Effector memory CD8-positive, alpha-beta T cell (primary cell): ENCODE results near the gene COQ4.
A peak's percentile ranks its signal among the peaks of the same experiment; 100 is the strongest.
"Not testable (repeated sequence)": the region's sequence is repeated elsewhere in the genome, so short reads cannot be mapped to it uniquely, and the experiment has no call there.

ENCODE experiments used
- ATAC-seq: fragments of 150-1000 bp; cut with Tn5 transposase; replicated peaks from 2 replicates; pipeline ENCODE4 v1.10.0; 2021; ENCODE audit warnings: mild to moderate bottlenecking, moderate library complexity
- DNase-seq, 3 experiments: peaks; one replicate each; pipeline ENCODE4 v3.0.0; 2021
- H3K27ac Mint-ChIP-seq, 2 donors: one replicate each; pipeline ENCODE4 v1.8.0; 2022; ENCODE audit warnings: mild to moderate bottlenecking in 2 of 2, mixed read lengths in 2 of 2, moderate library complexity in 2 of 2
- H3K27me3 Mint-ChIP-seq, 2 donors: one replicate each; pipeline ENCODE4 v1.8.0; 2022; ENCODE audit warnings: mixed read lengths in 2 of 2
- H3K36me3 Mint-ChIP-seq: one replicate; pipeline ENCODE4 v1.8.0; 2022; ENCODE audit warnings: mild to moderate bottlenecking, moderate library complexity, mixed read lengths; ENCODE audit not compliant: insufficient read depth
- H3K4me1 Mint-ChIP-seq, 2 donors: one replicate each; pipeline ENCODE4 v1.8.0; 2022; ENCODE audit warnings: low read depth in 2 of 2, mixed read lengths in 2 of 2
- H3K4me3 Mint-ChIP-seq, 2 donors: one replicate each; pipeline ENCODE4 v1.8.0; 2022; ENCODE audit warnings: mild to moderate bottlenecking in 2 of 2, mixed read lengths in 2 of 2, moderate library complexity in 2 of 2
- H3K9me3 Mint-ChIP-seq, 2 donors: one replicate each; pipeline ENCODE4 v1.8.0; 2022; ENCODE audit warnings: mixed read lengths in 2 of 2

Gene COQ4

DNA sequence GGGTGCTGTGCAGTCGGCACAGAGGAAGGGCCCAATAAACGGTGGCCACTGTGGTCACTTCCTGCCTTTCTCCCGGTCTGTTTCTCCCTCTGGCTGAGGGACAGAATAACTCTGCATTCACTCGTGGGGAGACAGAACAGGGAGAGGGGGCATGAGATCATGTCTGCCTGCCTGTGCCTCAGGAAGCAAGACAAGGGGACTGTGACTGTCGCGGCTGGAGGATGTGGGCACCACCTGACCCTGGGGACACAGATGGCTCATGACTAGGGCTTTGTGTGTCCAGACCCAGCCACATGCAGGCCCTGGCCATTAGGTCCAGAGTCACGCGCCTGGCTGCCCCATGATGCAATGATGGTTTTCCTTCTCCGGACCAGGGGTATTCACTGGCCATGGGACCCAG lies 6.2 kb upstream of the COQ4 start:
- peak overlapping the region in 1 of 2 donors; percentile 39 for H3K27ac Mint-ChIP-seq
- ATAC-seq (no peak), DNase-seq (no peak)
- H3K9me3 Mint-ChIP-seq = no peaks in the 10 kb centered on the region
- H3K36me3 Mint-ChIP-seq = peaks cover 49% of the 10 kb centered on the region
- no peak overlapping the region for H3K4me3 Mint-ChIP-seq
- no peaks in the 10 kb centered on the region for H3K27me3 Mint-ChIP-seq
- no peaks in the 10 kb centered on the region for H3K4me1 Mint-ChIP-seq

DNA sequence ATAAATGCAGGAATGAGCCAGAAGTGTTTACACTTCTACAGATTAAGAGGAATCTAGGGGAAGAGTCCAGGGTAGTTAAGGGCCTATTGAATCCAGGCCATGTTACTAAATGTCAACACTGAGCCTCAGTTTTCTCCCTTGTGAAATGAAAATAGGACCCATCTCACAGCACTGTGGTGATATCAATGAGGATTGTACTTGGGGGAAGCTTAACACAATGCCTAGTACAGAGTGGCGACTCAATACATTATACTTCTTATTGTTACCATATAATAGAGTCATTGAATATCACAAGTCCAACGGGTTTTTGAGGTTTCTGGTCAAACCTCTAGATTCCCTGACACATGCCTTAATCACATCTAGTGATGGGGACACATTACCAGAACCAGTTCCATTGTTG lies 5.0 kb upstream of the COQ4 start:
- DNase-seq = no peak
- Mint-ChIP-seq H3K4me1 (peaks cover 0 to 4% of the 10 kb centered on the region in 2 donors), H3K27me3 (no peaks in the 10 kb centered on the region), H3K9me3 (no peaks in the 10 kb centered on the region), H3K27ac (peak overlapping the region in 1 of 2 donors; percentile 39), H3K4me3 (no peak overlapping the region), H3K36me3 (peaks cover 45% of the 10 kb centered on the region)
- ATAC-seq = no peak

- peak overlapping the region; percentile 91 to 95 for H3K4me3 Mint-ChIP-seq
- H3K27ac Mint-ChIP-seq = peak overlapping the region; percentile 95 to 96
- peaks cover 37% of the 10 kb centered on the region for H3K36me3 Mint-ChIP-seq
- no peaks in the 10 kb centered on the region for H3K27me3 Mint-ChIP-seq
- DNase-seq = no peak
- H3K4me1 Mint-ChIP-seq = peaks cover 17% of the 10 kb centered on the region in 2 donors
- ATAC-seq = no peak
- H3K9me3 Mint-ChIP-seq = no peaks in the 10 kb centered on the region
Measured at GRCh38 chr9:128321343-128321742, 1.3 kb upstream of the COQ4 start.

- Mint-ChIP-seq H3K4me1 (peaks cover 17% of the 10 kb centered on the region in 2 donors), H3K27me3 (no peaks in the 10 kb centered on the region), H3K36me3 (peaks cover 31% of the 10 kb centered on the region), H3K27ac (peak overlapping the region; percentile 95 to 96), H3K4me3 (peak overlapping the region; percentile 91 to 95), H3K9me3 (no peaks in the 10 kb centered on the region)
- ATAC-seq = no peak
- DNase-seq = no peak
Measured at GRCh38 chr9:128321879-128322403, 698 bp upstream of the COQ4 start.

DNA sequence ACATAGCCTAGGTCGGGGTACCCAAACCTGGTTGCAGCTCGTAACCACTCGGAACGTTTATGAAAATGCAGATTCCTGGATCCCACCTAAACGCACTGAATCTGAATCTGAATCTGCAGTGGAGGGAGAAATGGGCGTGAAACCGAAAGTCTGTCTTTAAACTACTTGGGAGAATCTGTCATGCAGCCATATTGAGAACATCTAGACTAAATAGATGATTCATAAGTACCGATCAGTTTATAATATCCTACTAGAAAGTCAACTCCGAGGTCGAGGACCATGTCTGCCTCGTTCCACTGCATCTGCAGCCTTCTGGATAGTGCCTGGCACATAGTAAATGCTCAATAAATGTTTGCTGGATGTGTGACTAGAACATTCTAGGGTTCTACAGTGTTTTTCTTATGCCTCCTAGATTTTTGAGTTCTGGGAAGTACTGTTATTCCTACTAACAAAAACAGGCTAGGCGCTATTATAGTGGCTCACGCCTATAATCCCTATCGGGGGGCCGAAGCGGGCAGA lies 632 bp downstream of the COQ4 start:
- DNase-seq (no peak), ATAC-seq (peak; percentile 2)
- H3K27ac Mint-ChIP-seq = peak overlapping the region; percentile 95 to 96
- peaks cover 24% of the 10 kb centered on the region for H3K36me3 Mint-ChIP-seq
- H3K4me1 Mint-ChIP-seq = peaks cover 17% of the 10 kb centered on the region in 2 donors
- H3K4me3 Mint-ChIP-seq = peak overlapping the region; percentile 91 to 95
- no peaks in the 10 kb centered on the region for H3K9me3 Mint-ChIP-seq
- H3K27me3 Mint-ChIP-seq = no peaks in the 10 kb centered on the region

DNA sequence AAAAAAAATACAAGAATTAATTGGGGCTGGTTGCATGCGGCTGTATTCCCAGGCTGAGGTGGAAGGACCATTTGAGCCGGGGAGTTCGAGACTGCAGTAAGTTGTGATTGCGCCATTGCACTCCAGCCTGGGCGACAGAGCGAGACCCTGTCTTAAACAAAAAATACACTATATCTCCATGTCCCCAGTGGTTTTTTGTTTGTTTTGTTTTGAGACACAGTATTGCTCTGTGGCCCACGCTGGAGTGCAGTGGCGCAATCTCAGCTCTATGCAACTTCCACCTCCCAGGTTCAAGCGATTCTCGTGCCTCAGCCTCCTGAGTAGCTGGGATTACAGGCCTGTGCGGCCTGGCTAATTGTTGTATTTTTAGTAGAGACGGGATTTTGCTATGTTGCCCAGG lies 1.2 kb downstream of the COQ4 start:
- ATAC-seq = no peak
- no peaks in the 10 kb centered on the region for H3K9me3 Mint-ChIP-seq
- DNase-seq = no peak
- H3K36me3 Mint-ChIP-seq = peaks cover 24% of the 10 kb centered on the region
- H3K4me3 Mint-ChIP-seq = peak overlapping the region; percentile 91 to 95
- peaks cover 17% of the 10 kb centered on the region in 2 donors for H3K4me1 Mint-ChIP-seq
- H3K27me3 Mint-ChIP-seq = no peaks in the 10 kb centered on the region
- H3K27ac Mint-ChIP-seq = peak overlapping the region; percentile 95 to 96

GRCh38 chr9:128324401-128324800 lies 1.8 kb downstream of the COQ4 start:
- ATAC-seq (no peak), DNase-seq (no peak)
- Mint-ChIP-seq H3K4me1 (peaks cover 17% of the 10 kb centered on the region in 2 donors), H3K27me3 (no peaks in the 10 kb centered on the region), H3K27ac (peak overlapping the region in 1 of 2 donors; percentile 64), H3K4me3 (peak overlapping the region; percentile 91 to 95), H3K36me3 (peaks cover 24% of the 10 kb centered on the region), H3K9me3 (no peaks in the 10 kb centered on the region)

- peaks cover 20% of the 10 kb centered on the region for H3K36me3 Mint-ChIP-seq
- no peak overlapping the region for H3K4me3 Mint-ChIP-seq
- H3K4me1 Mint-ChIP-seq = peaks cover 17% of the 10 kb centered on the region in 2 donors
- DNase-seq = no peak
- peak overlapping the region in 1 of 2 donors; percentile 25 for H3K27ac Mint-ChIP-seq
- H3K9me3 Mint-ChIP-seq = no peaks in the 10 kb centered on the region
- ATAC-seq = no peak
- H3K27me3 Mint-ChIP-seq = no peaks in the 10 kb centered on the region
Measured at GRCh38 chr9:128325629-128326028, 3.0 kb downstream of the COQ4 start.

DNA sequence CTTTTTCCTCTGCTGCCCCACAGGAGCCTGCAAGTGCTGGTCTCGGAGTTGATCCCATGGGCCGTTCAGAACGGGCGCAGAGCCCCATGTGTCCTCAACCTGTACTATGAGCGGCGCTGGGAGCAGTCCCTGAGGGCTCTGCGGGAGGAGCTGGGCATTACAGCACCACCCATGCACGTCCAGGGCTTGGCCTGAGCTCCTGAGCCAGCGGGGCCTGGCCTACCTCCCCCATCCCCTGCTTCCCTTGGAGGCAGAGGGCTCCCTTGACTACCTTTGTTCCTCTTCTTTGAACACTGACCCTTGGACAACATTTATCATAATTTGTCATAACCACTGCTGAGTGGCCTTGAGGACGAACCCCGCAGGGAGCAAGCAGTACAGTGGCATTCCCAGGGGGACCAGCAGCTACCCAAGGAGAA lies 10.8 kb downstream of the COQ4 start:
- Mint-ChIP-seq H3K27me3 (no peaks in the 10 kb centered on the region), H3K36me3 (peaks cover 9% of the 10 kb centered on the region), H3K9me3 (no peaks in the 10 kb centered on the region), H3K4me3 (no peak overlapping the region), H3K4me1 (no peaks in the 10 kb centered on the region), H3K27ac (peak overlapping the region in 1 of 2 donors; percentile 18)
- no peak for DNase-seq
- ATAC-seq = no peak

DNA sequence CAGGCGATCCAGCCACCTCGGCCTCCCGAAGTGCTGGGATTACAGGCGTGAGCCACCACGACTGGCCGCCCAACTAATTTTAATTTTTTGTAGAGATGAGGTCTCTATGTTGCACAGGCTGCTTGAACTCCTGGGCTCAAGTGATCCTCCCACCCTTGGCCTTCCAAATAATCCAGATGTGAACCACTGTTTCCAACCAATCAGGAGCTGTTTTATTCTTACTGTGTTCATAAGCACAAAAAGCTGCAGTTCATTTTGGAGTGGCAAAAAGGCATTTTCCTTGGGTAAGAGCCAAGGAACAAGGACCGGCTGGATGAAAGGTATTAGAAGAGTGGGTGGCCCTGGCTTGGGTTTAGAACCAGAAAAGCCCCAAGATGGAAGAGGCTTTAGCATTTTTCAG lies 12.5 kb downstream of the COQ4 start:
- no peak for ATAC-seq
- H3K9me3 Mint-ChIP-seq = no peaks in the 10 kb centered on the region
- no peaks in the 10 kb centered on the region for H3K4me1 Mint-ChIP-seq
- peaks cover 11% of the 10 kb centered on the region for H3K36me3 Mint-ChIP-seq
- no peak overlapping the region for H3K27ac Mint-ChIP-seq
- no peaks in the 10 kb centered on the region for H3K27me3 Mint-ChIP-seq
- DNase-seq = no peak
- H3K4me3 Mint-ChIP-seq = no peak overlapping the region

DNA sequence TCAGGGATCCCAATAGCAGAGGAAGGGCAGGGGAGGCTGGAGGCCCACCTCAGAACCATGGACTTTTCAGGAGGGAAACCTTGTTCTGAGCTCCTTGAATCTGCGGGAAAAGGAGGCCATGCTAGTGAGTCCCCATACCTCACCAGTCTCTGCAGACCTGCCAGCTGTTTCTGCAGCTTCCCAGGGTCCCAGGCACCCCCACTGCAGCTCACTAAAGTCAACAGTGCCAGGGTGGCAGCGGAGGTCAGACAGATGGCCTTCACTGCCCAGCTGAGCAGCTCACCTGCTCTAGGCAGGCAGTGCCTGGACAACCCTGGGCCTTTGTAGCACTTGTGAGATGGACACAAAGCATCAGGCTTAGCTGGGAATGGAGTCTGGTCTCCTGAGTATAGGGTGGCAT lies 13.3 kb downstream of the COQ4 start:
- Mint-ChIP-seq H3K27ac (no peak overlapping the region), H3K36me3 (peaks cover 12% of the 10 kb centered on the region), H3K9me3 (no peaks in the 10 kb centered on the region), H3K27me3 (no peaks in the 10 kb centered on the region), H3K4me3 (no peak overlapping the region), H3K4me1 (no peaks in the 10 kb centered on the region)
- ATAC-seq = no peak
- no peak for DNase-seq

DNA sequence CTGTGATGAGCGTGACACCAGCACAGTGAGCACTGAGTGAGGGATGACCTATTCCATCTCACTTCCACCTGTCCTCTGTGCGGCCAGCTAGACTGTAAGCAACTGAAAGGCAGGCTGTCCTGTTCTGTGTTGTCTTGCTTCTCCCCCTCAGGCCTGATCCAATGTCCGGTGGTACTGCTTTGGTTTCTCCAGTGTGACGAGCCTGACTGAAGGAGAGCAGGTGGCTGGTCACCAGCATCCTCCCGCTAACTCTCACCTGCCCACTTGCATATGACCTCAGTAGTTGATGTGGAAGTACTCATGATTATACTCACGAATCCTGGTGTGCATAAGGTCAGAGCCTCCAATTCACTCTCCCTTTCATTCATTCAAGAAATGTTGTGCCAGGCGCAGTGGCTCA lies 15.3 kb downstream of the COQ4 start:
- H3K36me3 Mint-ChIP-seq = peaks cover 4% of the 10 kb centered on the region
- H3K4me1 Mint-ChIP-seq = peaks cover 4 to 6% of the 10 kb centered on the region in 2 donors
- no peak overlapping the region for H3K4me3 Mint-ChIP-seq
- no peak for ATAC-seq
- H3K27ac Mint-ChIP-seq = no peak overlapping the region
- no peak for DNase-seq
- H3K27me3 Mint-ChIP-seq = no peaks in the 10 kb centered on the region
- no peaks in the 10 kb centered on the region for H3K9me3 Mint-ChIP-seq

DNA sequence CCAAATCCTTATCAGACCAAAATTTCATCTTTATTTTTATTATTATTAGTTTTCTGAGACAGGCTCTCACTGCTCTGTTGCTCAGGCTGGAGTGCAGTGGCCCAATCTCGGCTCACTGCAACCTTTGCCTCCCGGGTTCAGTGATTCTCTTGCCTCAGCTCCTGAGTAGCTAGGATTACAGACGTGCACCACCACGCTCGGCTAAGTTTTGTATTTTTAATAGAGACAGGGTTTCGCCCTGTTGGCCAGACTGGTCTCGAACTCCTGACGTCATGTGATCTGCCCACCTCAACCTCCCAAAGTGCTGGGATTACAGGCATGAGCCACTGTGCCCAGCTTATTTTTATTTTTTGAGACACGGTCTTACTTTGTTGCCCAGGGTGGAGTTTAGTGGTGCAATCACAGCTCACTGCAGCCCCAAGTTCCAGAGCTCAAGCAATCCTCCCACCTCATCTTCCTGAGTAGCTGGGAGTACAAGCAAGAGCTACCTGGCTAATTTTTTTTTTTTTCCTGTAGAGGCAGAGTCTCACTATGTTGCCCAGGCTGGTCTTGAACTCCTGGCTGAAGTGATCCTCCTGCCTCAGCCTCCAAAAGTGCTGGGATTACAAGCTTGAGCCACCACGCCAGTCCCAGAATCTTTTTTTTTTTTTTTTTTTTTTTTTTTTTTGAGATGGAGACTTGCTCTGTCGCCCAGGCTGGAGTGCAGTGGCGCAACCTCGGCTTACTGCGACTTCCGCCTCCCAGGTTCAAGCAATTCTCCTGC lies 16.4 kb downstream of the COQ4 start:
- not testable (repeated sequence) for H3K27ac Mint-ChIP-seq, H3K4me1 Mint-ChIP-seq, DNase-seq, H3K9me3 Mint-ChIP-seq, H3K27me3 Mint-ChIP-seq, H3K36me3 Mint-ChIP-seq, ATAC-seq
- H3K4me3 Mint-ChIP-seq = peak overlapping the region; percentile 84
